KG1 (cell line): Measurements from ENCODE around the gene GGTA1.

Experiments used
- DNase-seq: peaks from one replicate; lab custom pipeline; 2025; lab: John Stamatoyannopoulos, UW

Gene GGTA1

GRCh38 chr9:121499177-121499426 is 542 bp downstream of the GGTA1 start:
- no peak for DNase-seq

GRCh38 chr9:121498487-121499176 is 1.0 kb downstream of the GGTA1 start:
- DNase-seq, result no peak

GRCh38 chr9:121498150-121498486 is 1.5 kb downstream of the GGTA1 start:
- DNase-seq, result peak; percentile 26

GRCh38 chr9:121495976-121496375 is 3.7 kb downstream of the GGTA1 start:
- no peak for DNase-seq

GRCh38 chr9:121494192-121494591 is 5.5 kb downstream of the GGTA1 start:
- DNase-seq, result no peak

- DNase-seq, result no peak
These were observed 8.5 kb downstream of the GGTA1 start for GRCh38 chr9:121491111-121491510.

GRCh38 chr9:121489344-121489743 is 10.3 kb downstream of the GGTA1 start:
- DNase-seq, result no peak

- DNase-seq, result no peak
These were observed 13.6 kb downstream of the GGTA1 start for GRCh38 chr9:121486043-121486442.

GRCh38 chr9:121485623-121486022 is 14.0 kb downstream of the GGTA1 start:
- no peak for DNase-seq

- DNase-seq, result no peak
These were observed 14.8 kb downstream of the GGTA1 start for GRCh38 chr9:121484651-121485446.

- no peak for DNase-seq
These were observed 16.1 kb downstream of the GGTA1 start for GRCh38 chr9:121483473-121484031.

- DNase-seq, result no peak
These were observed 16.6 kb downstream of the GGTA1 start for GRCh38 chr9:121483049-121483448.

GRCh38 chr9:121478816-121479676 is 20.6 kb downstream of the GGTA1 start:
- no peak for DNase-seq

GRCh38 chr9:121476156-121476555 is 23.5 kb downstream of the GGTA1 start:
- no peak for DNase-seq

GRCh38 chr9:121474231-121474947 is 25.3 kb downstream of the GGTA1 start:
- DNase-seq, result no peak

- no peak for DNase-seq
These were observed 26.4 kb downstream of the GGTA1 start for GRCh38 chr9:121473229-121473628.

GRCh38 chr9:121472446-121472845 is 27.2 kb downstream of the GGTA1 start:
- DNase-seq, result no peak

GRCh38 chr9:121466142-121466541 is 33.5 kb downstream of the GGTA1 start:
- no peak for DNase-seq

- DNase-seq, result no peak
These were observed 34.7 kb downstream of the GGTA1 start for GRCh38 chr9:121464968-121465367.

GRCh38 chr9:121463026-121463807 is 36.4 kb downstream of the GGTA1 start:
- no peak for DNase-seq

GRCh38 chr9:121459513-121459912 is 40.1 kb downstream of the GGTA1 start:
- DNase-seq, result no peak
